Neuronal stem cell (in vitro differentiated cells): Measurements from ENCODE around the gene RPGR.

ENCODE experiments used
- DNase-seq: peaks from one replicate; pipeline ENCODE4 v3.0.0-alpha.2; 2013; ENCODE audit warnings: low spot score
- H2AFZ ChIP-seq: one replicate; pipeline ENCODE4 v1.6.1; 2013; ENCODE audit warnings: mild to moderate bottlenecking, low read length, inconsistent platforms
- H2AK5ac ChIP-seq: 2 replicates; pipeline ENCODE4 v1.6.1; 2013; ENCODE audit warnings: low read depth, mild to moderate bottlenecking, inconsistent platforms, low read length, moderate library complexity, mixed read lengths
- H2BK120ac ChIP-seq: 2 replicates; pipeline ENCODE4 v1.6.1; 2013; ENCODE audit warnings: low read depth, mild to moderate bottlenecking, inconsistent platforms, low read length, moderate library complexity, mixed read lengths
- H2BK12ac ChIP-seq: one replicate; pipeline ENCODE4 v1.6.1; 2013; ENCODE audit warnings: low read length, inconsistent platforms
- H2BK15ac ChIP-seq: 2 replicates; pipeline ENCODE4 v1.6.1; 2013; ENCODE audit warnings: mild to moderate bottlenecking, low read length, inconsistent platforms, mixed read lengths
- H2BK5ac ChIP-seq: one replicate; pipeline ENCODE4 v1.6.1; 2013; ENCODE audit warnings: inconsistent platforms, mild to moderate bottlenecking, low read length, moderate library complexity
- H3K14ac ChIP-seq: one replicate; pipeline ENCODE4 v1.6.1; 2013; ENCODE audit warnings: low read length, inconsistent platforms
- H3K18ac ChIP-seq: 2 replicates; pipeline ENCODE4 v1.6.1; 2013; ENCODE audit warnings: low read length, inconsistent platforms
- H3K23ac ChIP-seq: 2 replicates; pipeline ENCODE4 v1.6.1; 2013; ENCODE audit warnings: low read depth, mild to moderate bottlenecking, mixed read lengths, low read length, inconsistent platforms; ENCODE audit not compliant: poor library complexity
- H3K27ac ChIP-seq: replicated peaks from 3 replicates; pipeline ENCODE4 v1.5.1; 2013; ENCODE audit warnings: low read length, inconsistent platforms
- H3K27me3 ChIP-seq, 3 experiments: 2 replicates each; pipeline ENCODE4 v1.6.1; 2013; ENCODE audit warnings: low read length in 3 of 3, mild to moderate bottlenecking in 2 of 3, inconsistent platforms in 1 of 3, low read depth in 1 of 3, mixed read lengths in 1 of 3, moderate library complexity in 1 of 3; ENCODE audit not compliant: control insufficient read depth in 3 of 3, insufficient read depth in 3 of 3
- H3K36me3 ChIP-seq, 2 donors: replicated peaks in 1 of 2; 2 replicates each; pipeline ENCODE4 v1.6.1; 2013; ENCODE audit warnings: low read length in 2 of 2; ENCODE audit not compliant: control insufficient read depth in 2 of 2, insufficient read depth in 2 of 2
- H3K4ac ChIP-seq: 2 replicates; pipeline ENCODE4 v1.6.1; 2013; ENCODE audit warnings: inconsistent platforms, mild to moderate bottlenecking, low read length, moderate library complexity
- H3K4me1 ChIP-seq, 2 donors: 1 replicate in 1 of 2; 2 replicates in 1 of 2; pipeline ENCODE4 v1.6.1; 2013; ENCODE audit warnings: low read length in 2 of 2, low read depth in 1 of 2; ENCODE audit not compliant: control insufficient read depth in 2 of 2, insufficient read depth in 1 of 2
- H3K4me2 ChIP-seq: one replicate; pipeline ENCODE4 v1.6.1; 2013; ENCODE audit warnings: mild to moderate bottlenecking, low read length, inconsistent platforms; ENCODE audit not compliant: insufficient read depth, poor library complexity, severe bottlenecking
- H3K4me3 ChIP-seq, 2 donors: 2 replicates each; pipeline ENCODE4 v1.5.1; 2013; ENCODE audit warnings: low read length in 2 of 2, mild to moderate bottlenecking in 2 of 2, inconsistent platforms in 1 of 2, moderate library complexity in 1 of 2
- H3K79me1 ChIP-seq: one replicate; pipeline ENCODE4 v1.6.1; 2013; ENCODE audit warnings: low read depth, mild to moderate bottlenecking, inconsistent platforms, low read length, moderate library complexity
- H3K9ac ChIP-seq: one replicate; pipeline ENCODE4 v1.6.1; 2013; ENCODE audit warnings: mild to moderate bottlenecking, low read depth, low read length, inconsistent platforms; ENCODE audit not compliant: poor library complexity
- H3K9me3 ChIP-seq, 2 donors: replicated peaks in 1 of 2; 2 replicates each; pipeline versions ENCODE3 to v1.6.1; 2013; ENCODE audit warnings: low read length in 2 of 2, mild to moderate bottlenecking in 2 of 2, inconsistent platforms in 1 of 2, low read depth in 1 of 2, mixed read lengths in 1 of 2, moderate library complexity in 1 of 2; ENCODE audit not compliant: control insufficient read depth in 2 of 2, insufficient read depth in 1 of 2
- H4K8ac ChIP-seq: one replicate; pipeline ENCODE4 v1.6.1; 2013; ENCODE audit warnings: low read depth, mild to moderate bottlenecking, inconsistent platforms, low read length, moderate library complexity
- H4K91ac ChIP-seq: one replicate; pipeline ENCODE4 v1.6.1; 2013; ENCODE audit warnings: low read length, low read depth, mild to moderate bottlenecking, inconsistent platforms; ENCODE audit not compliant: poor library complexity
- WGBS, 2 donors: extraction: QIAGEN DNeasy Blood & Tissue Kit; methylation state at CpG; one replicate each; pipeline ENCODE4 v1.1.7; 2013; ENCODE audit warnings: missing lambda C conversion rate in 2 of 2, mixed read lengths in 1 of 2; ENCODE audit not compliant: insufficient read length in 2 of 2, insufficient replicate concordance in 1 of 2; ENCODE audit errors: extremely low coverage in 2 of 2; 5-methylcytosine and 5-hydroxymethylcytosine counted together

RPGR gene

GRCh38 chrX:38247051-38247450 lies 80.3 kb downstream of the RPGR start:
- Histone ChIP-seq H2BK5ac (no peak overlapping the region), H3K23ac (no peak overlapping the region), H3K4me3 (no peak overlapping the region), H4K8ac (no peak overlapping the region), H3K18ac (no peak overlapping the region), H3K14ac (no peak overlapping the region), H2BK15ac (no peak overlapping the region), H2AK5ac (no peak overlapping the region), H3K4me1 (no peaks in the 10 kb centered on the region), H3K27me3 (peaks cover 0 to 8% (median 0%) of the 10 kb centered on the region in 3 experiments), H3K4ac (no peak overlapping the region), H2BK12ac (no peak overlapping the region), H3K9ac (no peak overlapping the region), H3K36me3 (no peaks in the 10 kb centered on the region), H3K4me2 (no peak overlapping the region), H3K9me3 (no peaks in the 10 kb centered on the region), H4K91ac (no peak overlapping the region), H3K27ac (no peak overlapping the region), H2AFZ (no peak overlapping the region), H3K79me1 (no peaks in the 10 kb centered on the region), H2BK120ac (no peak overlapping the region)
- no peak for DNase-seq
- WGBS, 2 donors = no CpG with 5 or more reads among the region's 2 CpGs

DNA sequence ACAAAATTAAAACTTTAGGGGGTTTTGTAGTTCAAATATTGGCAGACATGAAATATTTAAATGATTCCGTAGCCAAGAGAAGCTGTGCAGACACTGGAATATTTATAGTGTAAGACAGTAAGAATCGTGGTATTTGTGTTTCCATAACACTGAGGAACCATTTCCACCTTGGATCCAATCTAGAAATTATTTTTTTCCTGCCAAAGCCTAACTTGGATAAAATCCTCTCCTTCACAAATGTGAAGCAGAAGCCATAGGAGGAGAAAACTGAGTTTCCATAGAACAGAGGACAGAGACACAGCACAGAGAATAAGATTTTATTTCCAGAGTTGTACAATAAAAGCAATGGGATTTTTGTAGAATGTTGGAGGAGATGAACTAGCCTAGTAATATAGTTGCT lies 86.8 kb downstream of the RPGR start:
- Histone ChIP-seq H3K9me3 (no peaks in the 10 kb centered on the region), H4K8ac (no peak overlapping the region), H2BK12ac (no peak overlapping the region), H3K23ac (no peak overlapping the region), H3K79me1 (no peaks in the 10 kb centered on the region), H3K18ac (no peak overlapping the region), H2BK15ac (no peak overlapping the region), H3K27ac (no peak overlapping the region), H3K4me1 (no peaks in the 10 kb centered on the region), H3K14ac (no peak overlapping the region), H2BK5ac (no peak overlapping the region), H4K91ac (no peak overlapping the region), H3K27me3 (peaks cover 0 to 3% (median 0%) of the 10 kb centered on the region in 3 experiments), H2BK120ac (no peak overlapping the region), H3K4ac (no peak overlapping the region), H3K4me3 (no peak overlapping the region), H2AFZ (no peak overlapping the region), H3K4me2 (no peak overlapping the region), H3K36me3 (no peaks in the 10 kb centered on the region), H3K9ac (no peak overlapping the region), H2AK5ac (no peak overlapping the region)
- DNase-seq = no peak
- WGBS, 2 donors = no CpG with 5 or more reads among the region's 2 CpGs

GRCh38 chrX:38236901-38237615 lies 90.3 kb downstream of the RPGR start:
- H3K36me3 ChIP-seq = no peaks in the 10 kb centered on the region
- H2BK120ac ChIP-seq = no peak overlapping the region
- H3K4me2 ChIP-seq = no peak overlapping the region
- H3K4ac ChIP-seq = no peak overlapping the region
- H2BK12ac ChIP-seq = no peak overlapping the region
- H4K8ac ChIP-seq = no peak overlapping the region
- H3K79me1 ChIP-seq = no peaks in the 10 kb centered on the region
- H3K27ac ChIP-seq = no peak overlapping the region
- H2AK5ac ChIP-seq = no peak overlapping the region
- no CpG with 5 or more reads among the region's 6 CpGs for WGBS, 2 donors
- H3K4me3 ChIP-seq = no peak overlapping the region
- no peaks in the 10 kb centered on the region for H3K9me3 ChIP-seq
- peaks cover 0 to 2% of the 10 kb centered on the region in 2 donors for H3K4me1 ChIP-seq
- H3K14ac ChIP-seq = no peak overlapping the region
- H3K27me3 ChIP-seq = peaks cover 0 to 8% (median 0%) of the 10 kb centered on the region in 3 experiments
- no peak overlapping the region for H3K9ac ChIP-seq
- no peak overlapping the region for H3K23ac ChIP-seq
- H4K91ac ChIP-seq = no peak overlapping the region
- no peak overlapping the region for H2BK5ac ChIP-seq
- DNase-seq = no peak
- no peak overlapping the region for H2BK15ac ChIP-seq
- H2AFZ ChIP-seq = no peak overlapping the region
- H3K18ac ChIP-seq = no peak overlapping the region

GRCh38 chrX:38233891-38234667 lies 93.2 kb downstream of the RPGR start:
- H3K27ac ChIP-seq = no peak overlapping the region
- H2AFZ ChIP-seq = no peak overlapping the region
- no peak overlapping the region for H3K18ac ChIP-seq

More at GRCh38 chrX:38233891-38234667, 93.2 kb downstream of the RPGR start:
- no peak overlapping the region for H3K4me2 ChIP-seq
- no peak overlapping the region for H3K4me3 ChIP-seq
- no peaks in the 10 kb centered on the region for H3K79me1 ChIP-seq
- H2BK5ac ChIP-seq = no peak overlapping the region
- H4K8ac ChIP-seq = no peak overlapping the region
- H3K23ac ChIP-seq = no peak overlapping the region
- WGBS, 2 donors = no CpG with 5 or more reads among the region's 3 CpGs
- no peak overlapping the region for H2AK5ac ChIP-seq
- H2BK15ac ChIP-seq = no peak overlapping the region
- peaks cover 0 to 6% (median 0%) of the 10 kb centered on the region in 3 experiments for H3K27me3 ChIP-seq
- H2BK12ac ChIP-seq = no peak overlapping the region
- no peaks in the 10 kb centered on the region for H3K36me3 ChIP-seq
- no peak for DNase-seq
- no peak overlapping the region for H4K91ac ChIP-seq
- no peak overlapping the region for H3K14ac ChIP-seq
- no peaks in the 10 kb centered on the region for H3K9me3 ChIP-seq
- H2BK120ac ChIP-seq = no peak overlapping the region
- peaks cover 0 to 2% of the 10 kb centered on the region in 2 donors for H3K4me1 ChIP-seq
- H3K4ac ChIP-seq = no peak overlapping the region
- no peak overlapping the region for H3K9ac ChIP-seq
